HG03095 (cell line): ENCODE data around the gene CACNA1A.

Experiments used
- ATAC-seq: cut with Tn5 transposase; IDR thresholded peaks from one replicate; pipeline ENCODE4 v1.9.1; 2021; ENCODE audit warnings: moderate library complexity; ENCODE audit not compliant: unreplicated experiment

The CACNA1A gene

GRCh38 chr19:13238891-13239534, 267.3 kb downstream of the CACNA1A start:
- ATAC-seq, result no peak

DNA sequence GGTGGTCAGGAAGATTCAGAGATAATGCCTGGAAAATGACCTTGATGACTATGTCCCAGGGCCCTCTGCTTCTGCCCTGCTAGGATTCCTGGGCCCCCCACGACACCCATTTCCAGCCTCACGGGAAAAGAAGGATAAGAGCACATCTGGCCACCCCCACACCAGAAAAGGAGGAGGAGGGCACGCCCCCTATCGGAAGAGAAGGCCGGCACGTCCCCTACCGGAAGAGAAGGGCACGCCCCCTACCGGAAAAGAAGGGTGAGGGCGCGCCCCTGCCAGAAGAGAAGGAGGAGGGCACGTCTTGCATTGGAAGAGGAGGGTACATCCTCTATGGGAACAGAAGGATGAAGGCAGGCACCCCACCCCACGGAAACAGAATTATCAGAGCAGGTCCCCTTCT, 271.8 kb downstream of the CACNA1A start:
- ATAC-seq, result no peak

- no peak for ATAC-seq
These were observed 274.6 kb downstream of the CACNA1A start for GRCh38 chr19:13231663-13232062.

- ATAC-seq, result no peak
These were observed 277.0 kb downstream of the CACNA1A start for GRCh38 chr19:13229246-13229645.

GRCh38 chr19:13228561-13228960, 277.7 kb downstream of the CACNA1A start:
- no peak for ATAC-seq

DNA sequence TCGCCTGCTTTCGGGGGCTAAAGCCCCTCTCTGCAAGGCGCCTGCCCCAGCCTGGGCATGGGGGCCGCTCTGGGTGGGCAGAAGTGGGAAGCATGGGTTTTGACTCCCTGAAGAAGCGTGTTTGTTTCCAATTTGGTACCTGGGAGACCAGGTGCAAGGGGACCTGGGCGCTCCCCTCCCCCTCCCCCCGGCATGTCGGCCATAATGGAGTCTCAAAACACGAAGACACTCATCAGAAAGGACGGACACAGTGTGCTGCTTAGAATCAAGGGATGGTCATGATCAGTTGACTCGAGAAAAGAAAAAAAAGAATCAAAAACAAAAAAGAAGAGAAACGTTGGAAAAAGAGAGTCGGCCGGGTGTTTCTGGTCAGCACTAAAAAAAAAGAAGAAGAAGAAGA, 279.3 kb downstream of the CACNA1A start:
- ATAC-seq, result no peak

DNA sequence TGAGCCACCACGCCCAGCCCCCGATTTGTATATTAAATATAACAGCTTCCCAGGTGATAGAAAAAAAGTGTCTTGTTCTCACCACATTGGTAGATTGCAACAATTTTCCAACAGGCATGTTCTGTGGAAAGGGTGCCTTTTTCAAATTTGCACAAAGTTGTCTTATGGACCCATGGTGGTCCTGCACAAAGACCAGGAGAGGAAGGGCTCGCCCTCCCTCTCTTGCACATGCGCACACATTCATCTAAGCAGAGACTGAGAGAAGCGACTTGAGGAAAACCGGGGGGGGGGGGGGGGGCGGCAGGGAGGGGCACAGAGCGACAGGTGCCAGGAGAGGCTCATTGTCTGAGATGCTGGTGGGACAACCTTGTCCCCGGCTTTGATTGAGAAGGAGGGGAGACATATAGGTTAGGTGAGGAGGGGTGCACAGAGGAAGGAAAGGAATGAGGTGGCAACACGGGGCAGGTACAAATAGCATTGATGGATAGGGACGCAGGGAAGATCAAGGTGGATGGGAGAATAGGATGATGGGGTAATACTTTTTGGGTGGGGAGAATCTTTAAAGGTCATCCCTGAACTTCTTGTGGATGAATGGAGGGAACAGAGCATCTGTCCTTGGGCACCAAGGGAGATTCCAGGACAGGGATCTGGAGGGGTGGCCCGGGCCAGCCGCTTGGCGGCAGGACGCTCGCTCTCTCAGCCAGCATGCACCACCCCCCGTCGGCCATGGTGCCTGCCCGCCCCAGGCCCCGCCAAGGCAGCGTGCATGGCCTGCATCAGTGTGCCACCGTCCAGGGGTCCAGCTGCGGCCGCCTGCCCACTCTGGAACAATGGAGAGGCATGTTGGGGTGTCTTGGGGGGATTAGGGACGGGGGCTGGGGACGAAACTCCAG, 280.1 kb downstream of the CACNA1A start:
- no peak for ATAC-seq

GRCh38 chr19:13225085-13225484, 281.2 kb downstream of the CACNA1A start:
- no peak for ATAC-seq

DNA sequence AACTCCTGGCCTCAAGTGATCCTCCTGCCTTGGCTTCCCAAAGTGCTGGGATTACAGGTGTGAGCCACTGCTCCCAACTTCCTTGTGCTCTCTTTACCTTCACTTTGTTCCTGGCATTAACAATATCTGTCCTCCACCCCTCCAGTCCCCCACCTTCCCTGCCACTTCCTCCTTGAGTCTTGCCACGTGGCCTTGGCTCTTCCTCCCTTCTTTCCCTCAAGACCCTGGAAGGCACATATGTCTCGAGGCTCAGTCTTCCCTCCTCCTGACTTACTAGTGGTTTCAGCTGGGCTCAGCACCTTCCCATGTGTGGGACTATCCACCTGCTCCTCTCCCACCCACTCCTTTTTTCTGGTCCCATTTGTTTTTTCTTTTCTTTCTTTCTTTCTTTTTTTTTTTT, 285.4 kb downstream of the CACNA1A start:
- ATAC-seq, result no peak

- no peak for ATAC-seq
These were observed 290.5 kb downstream of the CACNA1A start for GRCh38 chr19:13215572-13216380.

GRCh38 chr19:13214036-13214730, 292.1 kb downstream of the CACNA1A start:
- no peak for ATAC-seq

DNA sequence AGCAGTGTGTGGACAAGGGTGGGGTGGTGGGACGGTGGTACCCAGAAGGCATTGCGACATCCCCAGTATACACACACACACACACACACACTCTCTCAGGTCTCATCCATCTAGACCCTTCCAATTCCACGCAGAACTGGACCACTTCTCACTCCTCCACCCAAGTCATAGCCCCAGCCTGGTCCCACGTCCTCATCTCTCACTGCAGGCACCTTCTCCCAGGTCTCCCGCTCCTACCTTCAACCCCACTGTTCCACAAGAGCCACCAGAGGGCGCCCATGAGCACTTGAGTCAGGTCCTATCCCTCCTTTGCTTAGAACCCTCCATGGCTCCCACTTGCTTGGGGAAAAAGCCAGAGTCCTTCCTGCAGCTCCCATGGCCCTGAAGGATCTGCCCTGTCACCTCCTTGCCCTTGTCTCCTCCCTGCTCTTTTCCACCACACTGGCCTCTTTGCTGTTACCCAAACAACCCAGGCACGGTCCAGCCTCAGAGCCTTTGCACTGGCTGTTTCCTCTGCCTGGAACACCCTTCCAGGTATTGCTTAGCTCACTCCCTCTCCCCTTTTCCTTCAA, 293.4 kb downstream of the CACNA1A start:
- no peak for ATAC-seq

DNA sequence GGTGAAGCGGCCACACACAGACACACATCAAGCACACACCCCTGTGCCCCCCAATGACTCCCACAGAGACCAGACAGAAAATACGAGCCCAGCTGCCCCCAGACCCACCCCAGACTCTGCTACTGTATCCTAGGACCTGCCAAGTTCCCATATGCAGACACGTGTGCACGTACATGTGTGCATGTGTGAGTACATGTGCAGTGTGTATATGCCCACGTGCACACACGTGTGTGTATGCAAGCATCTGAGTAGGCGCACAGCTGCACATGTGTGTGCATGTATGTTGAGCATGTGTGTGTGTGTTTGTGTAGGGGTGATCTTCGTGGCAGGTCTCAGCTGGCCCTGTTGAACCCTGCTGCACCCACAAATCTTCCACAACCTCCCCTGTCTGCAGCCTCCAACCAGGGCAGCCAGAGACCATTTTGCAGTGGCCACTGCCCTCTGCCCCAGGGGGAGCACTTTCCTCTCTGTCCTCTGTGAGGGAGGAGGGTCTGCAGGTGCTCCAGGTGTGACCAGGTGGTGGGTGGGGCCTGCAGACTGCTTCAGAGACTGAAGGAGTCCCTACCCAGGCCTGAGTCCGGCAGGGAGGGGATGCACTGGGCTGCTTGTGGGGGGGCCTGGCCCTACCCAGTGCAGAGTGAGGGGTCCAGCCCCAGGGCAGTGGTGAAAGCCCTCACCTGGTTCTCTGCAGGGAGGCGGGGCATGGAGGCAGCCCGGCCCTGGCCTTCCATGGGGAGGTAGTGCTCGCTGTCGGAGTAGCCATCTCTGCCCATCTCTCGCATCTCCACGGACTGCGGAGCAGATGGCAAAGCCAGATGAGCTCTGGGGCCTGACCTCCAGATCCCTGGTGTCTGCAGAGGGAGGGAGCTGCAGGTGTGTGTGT, 294.6 kb downstream of the CACNA1A start:
- no peak for ATAC-seq

DNA sequence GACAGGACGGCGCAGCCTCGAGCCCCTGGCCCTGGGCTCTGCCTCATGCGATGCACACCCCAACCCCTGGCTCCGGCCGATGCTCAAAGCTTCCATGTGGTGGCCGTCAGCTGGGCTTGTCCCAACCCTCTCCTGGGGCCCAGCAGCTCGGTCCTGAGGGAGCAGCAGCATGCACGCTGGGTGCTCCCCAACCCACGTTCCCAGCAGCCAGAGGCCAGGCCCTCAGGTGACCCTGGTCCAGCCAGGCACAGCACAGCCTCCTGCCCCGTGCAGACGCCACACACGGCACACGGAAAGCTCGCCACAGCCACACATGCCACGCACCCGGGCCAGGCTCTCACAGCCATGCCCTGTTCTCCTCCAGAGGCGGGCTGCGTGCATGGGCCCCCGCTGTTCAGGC, 295.3 kb downstream of the CACNA1A start:
- ATAC-seq, result no peak

DNA sequence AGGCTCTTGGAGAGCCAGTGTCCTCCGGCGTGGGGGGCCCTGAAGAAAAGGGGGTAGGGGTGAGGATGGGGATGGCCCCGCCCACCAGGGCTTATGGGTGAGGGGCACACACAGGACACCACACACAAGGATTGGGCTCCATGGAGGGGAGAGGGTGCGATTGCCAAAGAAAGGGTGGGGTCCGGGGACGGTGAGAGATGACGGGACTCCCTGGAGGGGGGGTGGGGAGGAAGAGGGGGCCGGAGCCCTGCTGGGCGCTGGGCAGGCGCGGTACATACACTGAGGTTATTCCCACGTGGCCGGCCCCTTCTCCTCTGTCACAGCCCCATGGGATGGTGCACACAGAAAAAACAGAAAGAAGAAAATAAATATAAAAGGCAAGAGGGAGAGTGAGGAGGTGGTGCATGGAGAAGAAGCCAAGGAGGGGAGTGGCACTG, 295.9 kb downstream of the CACNA1A start:
- ATAC-seq, result no peak

GRCh38 chr19:13209484-13210338, 296.6 kb downstream of the CACNA1A start:
- no peak for ATAC-seq

DNA sequence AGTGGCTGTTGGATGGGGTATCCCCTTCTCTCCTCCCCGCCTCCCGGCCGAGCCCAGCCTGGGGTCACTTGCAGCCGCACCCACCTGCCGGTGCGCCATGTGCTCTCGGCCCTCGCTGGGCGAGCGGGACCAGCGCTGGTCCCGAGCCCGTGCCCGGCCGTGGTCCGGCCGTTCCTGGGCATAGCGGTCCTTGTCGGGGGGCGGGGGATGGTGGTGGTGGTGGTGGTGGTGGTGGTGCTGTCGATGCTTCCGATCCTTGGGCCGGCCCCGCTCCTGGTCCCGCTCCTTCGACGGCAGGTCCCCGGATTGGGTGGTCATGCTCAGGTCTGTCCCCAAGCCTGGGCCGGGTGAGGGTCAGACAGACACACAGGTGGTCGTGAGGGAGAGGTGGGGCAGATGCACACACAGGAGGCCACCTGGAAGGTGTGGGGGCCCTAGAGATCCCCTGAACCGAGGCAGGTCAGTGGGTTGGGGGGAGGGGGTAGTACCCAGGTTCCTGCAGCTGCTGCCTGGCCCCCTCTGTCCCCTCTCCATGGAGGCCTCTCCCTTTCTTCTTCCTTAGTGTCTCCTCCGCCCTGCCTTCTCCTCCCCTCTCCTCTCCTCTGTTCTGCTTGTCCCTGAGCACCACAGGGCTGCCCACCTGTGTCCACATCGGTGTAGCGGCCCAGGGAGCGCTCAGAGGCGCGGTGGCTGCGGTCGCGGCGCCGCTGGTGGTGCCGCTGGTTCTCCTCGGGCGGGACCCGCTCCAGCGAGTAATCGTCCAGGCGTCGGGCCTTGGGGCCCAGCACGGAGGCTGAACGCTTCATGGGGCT, 297.4 kb downstream of the CACNA1A start:
- peak; percentile 10 for ATAC-seq
